ENCODE results near the gene ROBO2.

The ROBO2 gene

GRCh38 chr3:77446761-77447160 is 406.9 kb downstream of the ROBO2 start:
- no peak for DNase-seq

GRCh38 chr3:77449459-77450350 is 409.8 kb downstream of the ROBO2 start:
- DNase-seq = no peak

GRCh38 chr3:77456431-77456830 is 416.5 kb downstream of the ROBO2 start:
- DNase-seq = no peak

- DNase-seq = no peak
Measured at GRCh38 chr3:77456906-77457305, 417.0 kb downstream of the ROBO2 start.

- DNase-seq = no peak
Measured at GRCh38 chr3:77459926-77460325, 420.0 kb downstream of the ROBO2 start.

GRCh38 chr3:77460326-77460725 is 420.4 kb downstream of the ROBO2 start:
- DNase-seq = no peak

- no peak for DNase-seq
Measured at GRCh38 chr3:77462951-77463350, 423.1 kb downstream of the ROBO2 start.

- no peak for DNase-seq
Measured at GRCh38 chr3:77464111-77464688, 424.3 kb downstream of the ROBO2 start.

- DNase-seq = no peak
Measured at GRCh38 chr3:77466562-77467115, 426.7 kb downstream of the ROBO2 start.

- DNase-seq = no peak
Measured at GRCh38 chr3:77467702-77468625, 428.1 kb downstream of the ROBO2 start.

- DNase-seq = no peak
Measured at GRCh38 chr3:77468626-77469020, 428.7 kb downstream of the ROBO2 start.

- no peak for DNase-seq
Measured at GRCh38 chr3:77475507-77475906, 435.6 kb downstream of the ROBO2 start.

GRCh38 chr3:77479021-77479420 is 439.1 kb downstream of the ROBO2 start:
- DNase-seq = no peak

GRCh38 chr3:77489216-77489615 is 449.3 kb downstream of the ROBO2 start:
- no peak for DNase-seq

- DNase-seq = no peak
Measured at GRCh38 chr3:77491961-77492360, 452.1 kb downstream of the ROBO2 start.

GRCh38 chr3:77500721-77501120 is 460.8 kb downstream of the ROBO2 start:
- DNase-seq = no peak

GRCh38 chr3:77506384-77506783 is 466.5 kb downstream of the ROBO2 start:
- no peak for DNase-seq

- DNase-seq = no peak
Measured at GRCh38 chr3:77513542-77513941, 473.6 kb downstream of the ROBO2 start.

- DNase-seq = no peak
Measured at GRCh38 chr3:77514766-77515165, 474.9 kb downstream of the ROBO2 start.

GRCh38 chr3:77524463-77524862 is 484.6 kb downstream of the ROBO2 start:
- no peak for DNase-seq

GRCh38 chr3:77524946-77525682 is 485.2 kb downstream of the ROBO2 start:
- no peak for DNase-seq

- DNase-seq = no peak
Measured at GRCh38 chr3:77526573-77527113, 486.7 kb downstream of the ROBO2 start.
